HG02970 (cell line): ENCODE measurements around the gene TRAPPC1.
A peak's percentile ranks its signal among the peaks of the same experiment; 100 is the strongest.

Experiments used
- ATAC-seq: cut with Tn5 transposase; IDR thresholded peaks from one replicate; pipeline ENCODE4 v1.9.1; 2021; ENCODE audit warnings: mild to moderate bottlenecking, moderate library complexity, moderate number of reproducible peaks; ENCODE audit not compliant: unreplicated experiment, low FRiP score

TRAPPC1 gene

DNA sequence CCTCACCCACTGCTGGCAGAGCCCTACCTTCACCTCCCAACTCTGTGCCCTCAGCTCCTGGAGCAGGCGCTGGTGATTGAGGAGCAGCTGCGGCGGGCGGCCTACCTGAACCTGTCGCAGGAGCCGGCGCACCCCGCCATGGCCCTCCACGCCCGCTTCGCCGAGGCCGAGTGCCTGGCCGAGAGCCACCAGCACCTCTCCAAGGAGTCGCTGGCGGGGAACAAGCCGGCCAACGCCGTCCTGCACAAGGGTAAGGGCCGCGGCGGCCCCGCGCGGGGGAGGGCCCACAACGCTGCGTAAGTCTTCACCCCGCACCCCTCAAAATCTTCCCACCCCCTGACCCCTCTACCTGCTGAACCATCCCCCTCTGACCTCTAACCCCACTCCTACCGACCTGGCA, 22.7 kb downstream of the TRAPPC1 start:
- no peak for ATAC-seq

DNA sequence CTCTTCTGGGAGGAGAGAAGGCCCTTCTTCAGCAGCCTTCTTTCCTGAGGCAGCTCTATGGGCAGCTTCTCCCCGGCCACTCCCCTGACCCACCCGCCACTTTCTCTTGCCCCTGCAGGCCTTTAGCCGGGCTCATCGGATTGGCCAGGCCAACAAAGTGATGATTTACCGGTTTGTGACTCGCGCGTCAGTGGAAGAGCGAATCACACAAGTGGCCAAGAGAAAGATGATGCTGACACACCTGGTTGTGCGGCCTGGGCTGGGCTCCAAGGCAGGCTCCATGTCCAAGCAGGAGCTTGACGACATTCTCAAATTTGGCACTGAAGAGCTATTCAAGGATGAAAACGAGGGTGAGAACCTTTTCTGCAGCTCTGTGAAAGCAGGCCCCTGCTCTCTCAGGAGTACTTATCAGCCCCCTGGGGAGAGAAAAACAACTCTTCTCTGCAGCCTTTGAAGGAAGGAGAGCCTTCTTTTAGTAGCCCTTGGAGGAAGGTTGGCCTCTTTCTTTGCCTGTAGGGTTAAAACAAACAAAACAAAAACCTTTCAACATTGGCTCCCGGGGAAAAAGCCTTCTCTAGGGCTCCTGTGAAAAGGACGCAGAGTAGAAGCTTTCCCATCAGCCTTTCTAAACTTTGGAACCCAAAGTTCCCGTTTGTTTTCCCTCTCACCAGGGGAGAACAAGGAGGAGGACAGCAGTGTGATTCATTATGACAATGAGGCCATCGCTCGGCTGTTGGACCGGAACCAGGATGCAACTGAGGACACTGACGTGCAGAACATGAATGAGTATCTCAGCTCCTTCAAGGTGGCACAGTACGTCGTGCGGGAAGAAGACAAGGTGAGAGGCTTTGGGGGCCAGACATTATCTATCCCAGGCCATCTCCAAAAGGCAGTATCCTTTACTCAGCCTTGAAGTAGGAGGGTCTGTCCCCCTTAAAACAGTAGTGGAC, 28.3 kb downstream of the TRAPPC1 start:
- ATAC-seq, result no peak

DNA sequence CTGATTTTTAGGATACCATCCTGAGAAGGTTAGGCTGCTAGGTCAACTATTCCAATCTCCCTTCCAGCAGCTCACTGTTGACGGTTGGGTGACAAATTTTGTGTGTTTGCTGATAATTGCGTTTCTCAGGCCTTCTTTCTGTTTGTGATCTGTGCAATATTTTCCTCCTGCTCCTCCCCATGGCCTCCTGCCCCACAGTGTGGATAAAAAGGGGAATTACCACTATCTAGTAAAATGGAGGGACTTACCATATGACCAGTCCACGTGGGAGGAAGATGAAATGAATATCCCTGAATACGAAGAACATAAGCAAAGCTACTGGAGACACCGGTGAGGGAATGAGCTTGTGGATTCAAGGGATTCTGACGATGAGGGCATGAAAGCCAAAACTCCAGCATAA, 34.0 kb downstream of the TRAPPC1 start:
- ATAC-seq, result no peak

DNA sequence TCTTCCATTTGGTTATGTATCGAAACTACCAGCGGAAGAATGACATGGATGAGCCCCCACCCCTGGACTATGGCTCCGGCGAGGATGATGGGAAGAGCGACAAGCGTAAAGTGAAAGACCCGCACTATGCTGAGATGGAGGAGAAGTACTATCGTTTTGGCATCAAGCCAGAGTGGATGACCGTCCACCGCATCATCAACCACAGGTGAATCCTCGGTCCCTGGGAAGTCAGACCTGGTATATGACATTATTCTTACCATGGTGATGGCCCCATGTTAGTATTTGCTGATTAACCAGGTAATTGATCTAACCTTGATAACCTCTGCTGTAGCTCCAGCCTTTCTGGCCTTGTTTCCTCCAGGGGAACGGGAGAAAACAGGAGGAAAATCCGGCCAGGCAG, 34.7 kb downstream of the TRAPPC1 start:
- ATAC-seq, result no peak

DNA sequence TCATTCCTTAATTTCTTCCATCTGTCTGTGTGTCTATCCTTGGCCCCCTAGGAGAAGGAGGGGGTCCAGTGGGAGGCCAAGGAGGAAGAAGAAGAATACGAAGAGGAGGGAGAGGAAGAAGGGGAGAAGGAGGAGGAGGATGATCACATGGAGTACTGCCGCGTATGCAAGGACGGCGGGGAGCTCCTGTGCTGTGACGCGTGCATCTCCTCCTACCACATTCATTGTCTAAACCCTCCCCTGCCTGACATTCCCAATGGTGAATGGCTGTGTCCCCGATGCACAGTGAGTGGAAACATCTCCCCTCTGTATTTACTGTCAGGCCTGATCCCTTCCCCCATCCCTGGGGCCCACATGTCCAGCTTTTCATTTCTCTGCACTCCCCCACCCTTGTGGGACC, 36.9 kb downstream of the TRAPPC1 start:
- no peak for ATAC-seq

DNA sequence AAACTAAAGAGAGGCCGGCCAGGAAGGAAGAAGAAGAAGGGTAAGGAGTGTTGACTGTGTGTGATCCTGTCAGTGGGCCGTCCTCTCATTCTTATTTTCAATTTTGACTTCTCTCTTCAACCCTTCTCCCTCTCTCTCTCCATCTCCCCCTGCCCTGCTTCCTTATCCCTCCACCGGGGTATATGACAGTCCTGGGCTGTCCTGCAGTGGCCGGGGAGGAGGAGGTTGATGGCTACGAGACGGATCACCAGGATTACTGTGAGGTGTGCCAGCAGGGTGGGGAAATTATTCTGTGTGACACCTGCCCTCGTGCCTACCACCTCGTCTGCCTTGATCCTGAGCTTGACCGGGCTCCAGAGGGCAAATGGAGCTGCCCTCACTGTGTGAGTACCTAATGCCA, 37.5 kb downstream of the TRAPPC1 start:
- ATAC-seq, result no peak

DNA sequence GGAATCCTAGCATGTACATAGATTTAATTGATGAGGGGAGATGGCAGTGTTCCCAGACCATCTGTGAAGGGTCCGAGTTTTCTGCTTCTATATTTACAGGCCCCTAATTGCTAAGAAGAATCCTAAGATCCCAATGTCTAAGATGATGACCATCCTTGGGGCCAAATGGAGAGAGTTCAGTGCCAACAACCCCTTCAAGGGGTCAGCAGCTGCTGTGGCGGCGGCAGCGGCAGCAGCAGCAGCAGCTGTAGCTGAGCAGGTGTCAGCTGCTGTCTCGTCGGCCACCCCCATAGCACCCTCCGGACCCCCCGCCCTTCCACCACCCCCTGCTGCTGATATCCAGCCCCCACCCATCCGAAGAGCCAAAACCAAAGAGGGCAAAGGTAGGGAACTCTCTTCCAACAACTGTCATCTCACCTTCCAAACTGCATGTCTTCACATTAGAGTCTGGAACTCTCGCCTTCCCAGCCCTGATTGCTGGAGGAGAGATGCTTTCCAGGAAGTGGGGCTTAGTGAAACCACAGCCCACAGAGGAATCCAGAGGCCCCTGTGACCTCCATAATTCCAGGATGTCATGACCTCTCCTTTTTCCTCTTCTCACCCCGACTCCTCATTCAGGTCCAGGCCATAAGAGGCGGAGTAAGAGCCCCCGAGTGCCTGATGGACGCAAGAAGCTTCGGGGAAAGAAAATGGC, 38.4 kb downstream of the TRAPPC1 start:
- ATAC-seq, result no peak

DNA sequence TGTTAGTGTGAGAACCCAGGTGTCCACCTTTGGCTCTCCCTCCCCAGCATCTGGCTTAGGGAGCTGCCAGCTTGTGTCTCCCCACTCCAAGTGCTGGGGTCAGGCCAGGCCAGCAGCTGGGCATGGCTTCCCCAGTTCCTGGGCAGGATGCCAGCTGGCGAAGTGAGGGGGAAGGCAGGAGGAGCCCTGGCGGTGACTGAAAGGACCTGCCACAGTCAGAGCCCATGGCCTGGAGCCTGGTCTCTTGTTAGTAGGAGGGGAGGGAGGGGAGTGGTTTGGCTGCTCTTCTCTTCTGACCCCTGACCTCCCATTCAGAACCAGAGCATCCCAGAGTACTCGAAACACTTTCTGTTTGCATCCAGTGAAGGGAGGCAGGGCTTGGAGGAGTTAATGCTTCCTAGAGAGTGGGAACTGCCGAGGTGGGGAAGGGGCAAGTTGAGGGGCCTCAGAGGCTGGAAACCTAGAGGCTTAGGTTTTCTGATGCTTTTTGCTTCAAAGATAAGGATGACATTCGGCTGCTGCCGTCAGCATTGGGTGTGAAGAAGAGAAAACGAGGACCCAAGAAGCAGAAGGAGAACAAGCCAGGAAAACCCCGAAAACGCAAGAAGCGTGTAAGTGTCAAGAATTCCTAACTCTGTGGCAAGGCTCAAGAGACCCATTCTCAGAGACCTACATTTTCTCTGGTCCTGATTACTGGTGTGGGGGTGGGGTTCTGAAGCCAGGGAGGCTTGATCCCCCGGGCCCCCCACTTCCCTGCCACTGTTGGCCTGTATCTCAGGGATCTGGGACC, 42.4 kb downstream of the TRAPPC1 start:
- ATAC-seq, result no peak

DNA sequence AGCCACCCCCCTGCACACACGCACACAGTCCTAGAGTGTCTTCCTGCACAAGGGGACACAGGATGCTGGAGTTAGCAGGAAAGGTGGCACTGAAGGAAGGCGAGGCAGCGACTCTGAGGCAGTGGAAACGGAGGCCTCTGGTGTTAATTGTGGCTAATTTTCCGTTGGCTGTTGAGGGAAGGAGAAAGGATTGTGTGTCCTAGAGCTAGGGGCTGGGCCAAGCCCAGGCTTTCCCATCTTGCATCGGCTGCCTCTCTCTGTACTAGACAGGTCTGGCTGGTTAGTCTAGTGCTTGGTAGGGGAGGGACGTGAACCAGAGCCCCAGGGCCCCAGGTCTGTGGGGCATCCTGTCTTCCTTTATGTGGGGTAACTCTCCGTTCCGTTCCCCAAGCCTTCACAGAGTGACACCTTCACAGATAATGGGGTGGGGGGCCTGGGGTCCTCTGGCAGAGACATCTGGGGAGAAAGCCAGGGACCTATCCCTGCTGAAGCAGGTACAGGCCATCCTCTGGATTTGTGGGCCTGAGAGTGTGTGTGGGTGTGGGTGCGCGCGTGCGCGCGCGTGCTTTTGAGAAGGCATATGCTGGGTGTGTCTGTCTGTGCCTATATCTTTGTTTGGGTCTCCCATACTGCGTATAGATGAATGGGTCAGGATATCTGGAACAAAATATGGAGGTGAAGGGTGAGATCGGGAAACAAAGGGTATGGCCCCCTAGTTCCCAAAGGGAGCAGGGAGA, 43.4 kb downstream of the TRAPPC1 start, which contains the start of gene CHD3:
Gene CHD3 (plus strand): TSS at position 606 of the 737 bp plus-strand sequence. CDS start 212 bp downstream, outside the sequence.
- ATAC-seq, result no peak

DNA sequence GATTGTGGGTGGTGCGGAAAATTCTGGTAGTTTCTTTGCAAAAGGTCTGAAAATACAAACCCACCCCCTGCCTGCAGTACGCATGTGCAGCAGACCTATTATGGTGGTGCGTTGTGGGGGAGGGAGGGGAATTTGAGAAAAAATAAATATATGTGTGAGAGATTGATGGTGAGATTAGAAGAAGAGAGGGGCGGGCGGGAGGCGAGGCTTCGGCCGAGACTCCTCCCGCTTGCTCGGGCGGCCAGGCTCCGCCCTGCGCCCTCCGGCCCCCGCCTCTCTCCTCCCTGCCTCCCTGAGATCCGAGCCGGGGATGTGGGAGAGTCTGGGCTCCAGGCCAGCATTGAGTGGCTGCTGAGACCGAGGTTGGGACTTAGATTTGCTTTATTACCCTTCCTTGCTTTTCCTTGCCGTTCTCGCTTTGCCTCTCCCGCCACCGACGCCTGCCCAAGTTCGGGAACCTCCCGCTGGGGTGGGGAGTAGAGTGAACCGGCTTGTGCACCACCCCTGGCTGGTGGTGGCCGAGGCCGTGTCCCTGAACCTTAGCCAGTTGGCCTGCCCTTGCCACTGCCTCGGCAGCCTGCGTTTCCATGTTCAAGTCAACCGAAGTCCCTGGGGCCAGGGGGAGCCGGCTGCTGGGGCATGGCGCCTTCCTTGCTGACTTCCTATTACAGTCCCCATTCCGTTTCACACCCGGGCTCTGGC, 44.1 kb downstream of the TRAPPC1 start:
- peak; percentile 36 for ATAC-seq

DNA sequence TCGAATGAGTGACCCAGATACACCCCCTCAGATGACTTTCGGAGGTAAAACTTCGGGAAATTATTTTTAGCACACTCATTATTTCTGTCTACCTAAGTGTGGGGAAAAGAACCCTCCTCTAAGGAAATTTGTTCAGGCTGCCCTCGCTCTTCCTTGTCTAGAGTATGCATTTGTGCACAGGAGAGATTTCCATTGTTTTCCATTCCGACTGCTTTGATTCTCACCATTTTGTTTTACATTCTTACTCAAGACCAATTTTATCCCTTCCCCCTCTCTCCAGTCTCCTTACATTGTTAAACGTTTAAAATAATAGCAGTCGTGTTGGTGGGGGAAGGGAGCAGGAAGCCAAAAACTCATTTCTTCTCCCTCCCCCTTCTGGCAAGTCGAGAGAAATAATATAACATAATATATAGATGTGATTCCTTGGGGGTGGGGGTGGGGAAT, 44.7 kb downstream of the TRAPPC1 start:
- no peak for ATAC-seq

DNA sequence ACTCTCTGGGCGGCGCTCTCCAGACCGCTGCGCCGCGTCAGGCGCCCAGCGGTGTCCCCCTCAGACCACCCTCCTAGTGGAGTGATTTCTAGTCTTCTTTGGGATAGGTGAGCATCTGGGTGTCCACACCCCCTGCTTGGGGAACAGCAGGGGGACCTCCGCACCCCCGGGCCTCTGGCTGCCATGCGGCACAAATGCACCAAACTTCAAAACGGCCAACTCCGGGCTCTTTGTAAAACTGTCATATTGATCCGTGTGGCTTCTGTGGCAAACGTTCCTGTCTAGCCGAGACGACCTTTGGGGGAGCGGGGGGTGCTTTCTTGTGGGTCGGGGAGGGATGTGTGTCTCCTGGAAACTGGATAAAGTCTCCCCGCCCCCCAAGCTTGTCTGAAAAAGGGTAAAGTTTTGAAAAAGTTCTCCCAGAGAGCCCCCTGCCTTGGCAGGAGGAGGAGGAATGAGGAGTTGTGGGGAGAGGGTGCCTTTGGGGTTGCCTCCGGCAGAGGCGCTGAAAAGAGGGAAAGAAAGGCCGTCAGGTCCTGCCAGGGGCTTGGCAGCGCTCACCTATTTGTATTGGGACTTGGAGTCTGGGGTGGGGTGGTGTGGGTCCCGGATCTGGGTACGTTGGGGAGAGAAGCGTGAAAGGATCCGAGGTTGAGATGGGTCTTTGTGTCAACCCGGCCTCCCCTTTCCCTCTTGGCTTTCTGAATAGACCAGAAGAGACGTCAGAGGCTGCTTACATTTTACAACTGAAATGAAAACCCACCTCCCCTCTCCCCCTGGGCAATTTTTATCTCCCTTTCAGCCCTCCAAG, 45.3 kb downstream of the TRAPPC1 start:
- ATAC-seq, result no peak

DNA sequence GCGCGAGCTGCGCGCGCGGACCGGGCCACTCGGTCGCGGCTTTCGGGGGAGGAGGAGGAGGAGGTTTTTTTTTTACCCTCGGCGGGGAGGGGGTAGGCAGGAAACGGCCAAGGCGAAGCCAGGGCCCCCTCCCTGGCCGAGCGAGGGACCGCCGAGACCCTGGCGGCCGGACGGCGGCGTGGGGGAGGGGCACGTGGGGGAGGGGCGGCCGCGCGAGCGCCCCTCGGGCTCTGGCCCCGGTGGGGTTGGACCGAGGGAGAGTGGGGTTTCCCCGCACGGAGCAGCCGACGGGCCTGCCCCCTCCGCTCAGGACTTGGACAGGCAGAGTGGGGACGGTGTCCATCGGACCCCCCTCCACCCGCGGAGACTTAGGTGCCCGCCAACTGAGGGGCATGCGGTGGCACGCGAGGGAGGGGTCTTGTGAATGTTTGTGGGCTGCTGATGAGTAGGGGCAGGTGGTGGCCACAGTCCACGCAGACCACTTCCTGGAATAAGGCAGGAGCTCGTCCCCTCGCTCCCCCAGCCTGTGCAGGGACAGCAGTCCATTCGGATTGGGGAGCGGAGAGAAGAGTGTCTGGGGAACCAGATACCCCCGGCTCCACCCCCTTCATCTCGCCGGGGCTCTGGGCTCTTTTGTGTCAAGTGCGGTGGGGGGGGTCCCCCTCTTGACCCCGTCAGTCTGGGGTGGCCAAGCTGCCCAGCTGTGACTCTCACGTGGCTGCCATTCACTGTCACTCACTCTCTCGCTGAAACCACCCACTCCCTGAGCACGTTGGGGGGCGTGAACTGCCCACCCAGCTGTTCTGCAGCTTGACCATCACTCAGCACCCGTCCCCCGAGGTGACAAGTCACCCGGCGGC, 46.1 kb downstream of the TRAPPC1 start:
- ATAC-seq, result no peak

DNA sequence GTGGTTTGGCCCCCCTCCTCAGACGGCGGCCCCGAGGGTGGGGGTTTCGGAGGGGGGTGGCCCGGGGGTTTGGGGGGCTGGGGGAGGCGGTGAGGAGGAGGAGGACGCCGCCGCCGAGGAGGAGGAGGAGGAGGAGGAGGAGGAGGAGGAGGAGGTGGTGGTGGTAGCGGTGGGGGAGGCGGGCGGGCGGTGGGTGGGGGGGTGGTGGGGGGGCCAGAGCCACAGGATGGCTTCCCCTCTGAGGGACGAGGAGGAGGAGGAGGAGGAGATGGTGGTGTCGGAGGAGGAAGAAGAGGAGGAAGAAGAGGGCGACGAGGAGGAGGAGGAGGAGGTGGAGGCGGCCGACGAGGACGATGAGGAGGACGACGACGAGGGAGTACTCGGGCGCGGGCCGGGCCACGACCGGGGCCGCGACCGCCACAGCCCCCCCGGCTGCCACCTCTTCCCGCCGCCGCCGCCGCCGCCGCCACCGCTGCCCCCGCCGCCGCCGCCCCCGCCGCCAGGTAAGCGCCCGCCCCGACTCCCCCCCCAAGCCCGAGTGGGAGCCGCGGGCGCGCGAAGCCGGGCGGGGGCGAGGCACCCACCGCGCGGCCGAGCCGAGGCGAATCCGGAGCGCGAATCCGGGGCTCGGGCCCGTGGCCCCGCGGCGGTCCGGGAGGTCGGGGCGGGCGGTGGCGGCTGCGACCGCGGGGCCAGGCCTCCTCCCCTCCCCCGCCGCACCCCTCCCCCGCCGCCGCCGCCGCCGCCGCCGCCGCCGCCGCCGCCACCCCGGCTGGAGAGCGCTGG, 47.0 kb downstream of the TRAPPC1 start:
- ATAC-seq, result no peak

DNA sequence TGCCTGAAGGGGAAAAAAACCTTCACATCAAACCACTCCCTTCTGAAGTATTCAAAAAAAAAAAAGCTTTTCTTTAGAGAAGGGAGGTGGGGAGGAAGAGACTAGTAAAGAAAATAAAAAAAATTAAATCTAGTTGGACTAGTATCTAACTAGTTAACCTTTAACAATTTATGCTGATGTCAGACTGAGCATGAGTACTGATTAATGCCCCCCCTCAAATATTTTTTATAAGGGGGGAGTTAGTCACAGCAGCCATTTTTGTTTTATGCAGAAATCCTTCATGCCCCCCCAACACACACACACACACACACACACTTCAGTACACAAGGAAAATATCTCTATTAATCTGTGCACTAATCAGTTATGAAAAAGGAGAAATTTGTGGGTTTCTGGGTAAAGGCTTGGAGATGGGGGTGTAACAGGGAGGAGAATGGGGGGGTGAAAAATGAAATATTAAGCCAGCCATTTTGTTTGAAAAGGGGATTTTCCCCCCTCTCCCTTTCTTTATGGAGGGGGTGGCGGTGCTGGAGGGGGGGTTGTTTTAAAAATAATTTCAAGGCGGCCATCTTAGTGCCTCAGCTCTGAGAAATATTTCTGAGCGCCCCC, 47.9 kb downstream of the TRAPPC1 start:
- no peak for ATAC-seq

DNA sequence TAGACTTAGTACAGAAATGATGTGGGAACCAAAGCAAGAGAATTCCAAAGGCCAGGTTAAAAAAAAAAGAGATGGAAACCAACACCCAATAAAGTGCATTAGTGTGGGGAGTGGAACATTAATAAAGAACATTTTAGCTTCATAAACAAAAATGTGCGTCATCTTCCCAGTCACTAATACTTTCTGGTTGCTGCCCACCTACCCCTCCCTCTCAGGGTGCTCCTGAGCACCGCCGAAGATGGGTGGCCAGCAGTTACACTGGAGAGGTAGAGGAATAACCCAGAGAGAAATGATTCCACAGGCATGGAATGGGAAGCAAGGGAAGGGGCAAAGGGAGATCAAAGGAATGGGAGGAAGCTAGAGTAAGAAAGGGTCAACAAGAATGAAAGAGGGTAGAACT, 49.1 kb downstream of the TRAPPC1 start:
- ATAC-seq, result no peak

DNA sequence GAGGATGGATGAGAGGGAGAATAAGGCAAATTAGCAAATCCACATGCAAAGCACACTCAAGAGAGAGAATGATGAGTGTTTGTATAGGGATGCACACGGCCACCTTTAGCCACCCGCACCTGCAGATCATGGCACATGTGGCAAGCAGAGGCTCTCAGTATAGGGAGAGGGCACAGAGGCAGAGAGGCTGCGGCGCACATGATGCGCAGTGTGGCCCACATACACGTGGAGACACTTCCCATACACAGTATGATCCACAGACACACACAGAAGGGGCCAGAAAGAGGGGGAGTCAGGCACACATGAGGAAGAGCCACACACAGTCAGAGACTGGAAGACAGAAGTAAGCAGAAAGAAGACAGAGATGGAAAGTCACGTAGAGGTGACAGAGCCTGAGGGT, 49.7 kb downstream of the TRAPPC1 start:
- ATAC-seq, result no peak
